MM.1S (cell line): Measurements from ENCODE around the gene GTF2H1.
A peak's percentile ranks its signal among the peaks of the same experiment; 100 is the strongest.

Experiments
- DNase-seq: peaks from one replicate; pipeline ENCODE4 v3.0.0-alpha.2; 2015
- H2AFZ ChIP-seq: fragments of 300-600 bp; sonication (generic); 2 replicates; pipeline ENCODE4 v1.6.0; 2016; ENCODE audit warnings: antibody characterized with exemption, low read length
- H3F3A ChIP-seq: fragments of 300-600 bp; sonication (generic); 2 replicates; pipeline ENCODE4 v1.6.1; 2016; ENCODE audit warnings: mild to moderate bottlenecking, antibody characterized with exemption, low read length, moderate library complexity, mixed read lengths; ENCODE audit not compliant: insufficient read depth
- H3K27ac ChIP-seq: fragments of 300-600 bp; sonication (generic); 2 replicates; pipeline ENCODE4 v1.5.1; 2016; ENCODE audit warnings: mild to moderate bottlenecking, low read length
- H3K27me3 ChIP-seq: fragments of 300-600 bp; sonication (generic); replicated peaks from 2 replicates; pipeline ENCODE4 v1.6.0; 2016; ENCODE audit warnings: low read length; ENCODE audit not compliant: insufficient read depth
- H3K36me3 ChIP-seq: fragments of 300-600 bp; sonication (generic); replicated peaks from 2 replicates; pipeline ENCODE4 v1.6.1; 2016; ENCODE audit warnings: mild to moderate bottlenecking, low read length, mixed read lengths; ENCODE audit not compliant: insufficient read depth
- H3K4me1 ChIP-seq: fragments of 300-600 bp; sonication (generic); 2 replicates; pipeline ENCODE4 v1.6.1; 2016; ENCODE audit warnings: low read length, mixed read lengths
- H3K4me2 ChIP-seq: fragments of 300-600 bp; sonication (generic); 2 replicates; pipeline ENCODE4 v1.6.0; 2016; ENCODE audit warnings: low read depth, low read length
- H3K4me3 ChIP-seq: fragments of 300-600 bp; sonication (generic); 2 replicates; pipeline ENCODE4 v1.5.1; 2016; ENCODE audit warnings: low read length, mixed read lengths
- H3K79me2 ChIP-seq: fragments of 300-600 bp; sonication (generic); 2 replicates; pipeline ENCODE4 v1.6.1; 2016; ENCODE audit warnings: mixed run types, low read length, mixed read lengths
- H3K9ac ChIP-seq: fragments of 300-600 bp; sonication (generic); 2 replicates; pipeline ENCODE4 v1.6.1; 2016; ENCODE audit warnings: low read length, mixed read lengths
- H3K9me2 ChIP-seq: fragments of 300-600 bp; sonication (generic); replicated peaks from 2 replicates; pipeline ENCODE4 v1.6.1; 2016; ENCODE audit warnings: mild to moderate bottlenecking, low read length, mixed read lengths; ENCODE audit not compliant: insufficient read depth
- H3K9me3 ChIP-seq: fragments of 300-600 bp; sonication (generic); replicated peaks from 2 replicates; pipeline ENCODE4 v1.6.1; 2016; ENCODE audit warnings: mild to moderate bottlenecking, low read length, mixed read lengths; ENCODE audit not compliant: insufficient read depth
- H4K20me1 ChIP-seq: fragments of 300-600 bp; sonication (generic); 2 replicates; pipeline ENCODE4 v1.6.1; 2016; ENCODE audit warnings: mild to moderate bottlenecking, low read length, moderate library complexity, mixed read lengths; ENCODE audit not compliant: insufficient read depth
- CTCF ChIP-seq: fragments of 300-600 bp; sonication (generic); IDR thresholded peaks from 2 replicates; pipeline ENCODE4 v1.5.1; 2016; ENCODE audit warnings: antibody characterized with exemption, low read length, mixed read lengths
- EZH2 ChIP-seq: fragments of 300-600 bp; sonication (generic); optimal IDR thresholded peaks from 2 replicates; pipeline ENCODE3; 2017; ENCODE audit warnings: low read depth, mild to moderate bottlenecking, antibody characterized with exemption, low read length, mixed read lengths
- EZH2phosphoT487 ChIP-seq: fragments of 300-600 bp; sonication (generic); IDR thresholded peaks from 2 replicates; pipeline ENCODE4 v1.6.1; 2018; ENCODE audit warnings: antibody characterized with exemption, low read length

Gene GTF2H1

DNA sequence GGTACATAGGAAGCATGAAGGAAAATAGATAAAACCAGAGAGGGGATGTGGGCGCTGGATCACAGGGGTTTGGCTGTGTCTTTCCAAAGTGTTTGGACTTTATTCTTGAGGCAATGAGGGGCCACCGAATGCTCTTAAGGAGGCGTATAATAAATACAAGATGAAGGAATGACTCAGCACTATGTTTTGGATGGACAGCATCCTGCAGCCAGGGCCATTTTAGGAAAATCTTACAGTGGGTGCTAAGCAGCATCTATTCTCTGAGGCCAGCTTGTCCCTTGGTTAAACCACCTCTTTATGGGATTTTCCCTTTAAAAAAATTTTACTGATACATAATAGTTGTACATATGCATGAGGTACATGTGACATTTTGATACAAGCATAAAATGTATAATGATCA, 67.7 kb downstream of the GTF2H1 start:
- Histone ChIP-seq H3K36me3 (no peaks in the 10 kb centered on the region), H3K9me3 (no peaks in the 10 kb centered on the region), H2AFZ (no peak overlapping the region), H3K4me1 (peaks cover 18% of the 10 kb centered on the region), H3K9ac (no peak overlapping the region), H3K27ac (no peak overlapping the region), H3K79me2 (peaks cover 15% of the 10 kb centered on the region), H3K27me3 (no peaks in the 10 kb centered on the region), H3K4me3 (no peak overlapping the region), H3K9me2 (no peaks in the 10 kb centered on the region), H3F3A (peaks cover 18% of the 10 kb centered on the region), H4K20me1 (no peaks in the 10 kb centered on the region), H3K4me2 (no peak overlapping the region)
- DNase-seq, result no peak
- TF ChIP-seq EZH2 (no peak), EZH2phosphoT487 (no peak), CTCF (no peak)

GRCh38 chr11:18392434-18393321, 70.3 kb downstream of the GTF2H1 start:
- peak; percentile 28 for DNase-seq
- peak overlapping the region; percentile 13; the same call in 1 of the 2 replicates for H3K4me2 ChIP-seq
- H3K9ac ChIP-seq, result no peak overlapping the region

GRCh38 chr11:18393581-18394274, 71.4 kb downstream of the GTF2H1 start:
- peaks cover 20% of the 10 kb centered on the region for H4K20me1 ChIP-seq
- no peak for DNase-seq
- H3K4me3 ChIP-seq, result peak overlapping the region; percentile 99; the same call in 1 of the 2 replicates
- peak overlapping the region; percentile 49; the same call in 1 of the 2 replicates for H3K4me2 ChIP-seq
- peaks cover 42% of the 10 kb centered on the region for H3F3A ChIP-seq
- peak overlapping the region; percentile 98 for H3K9ac ChIP-seq
- no peaks in the 10 kb centered on the region for H3K27me3 ChIP-seq
- H3K9me3 ChIP-seq, result no peaks in the 10 kb centered on the region
- peak overlapping the region; percentile 35; the same call in 1 of the 2 replicates for H3K27ac ChIP-seq
- H2AFZ ChIP-seq, result peak overlapping the region; percentile 61
- peaks cover 50% of the 10 kb centered on the region for H3K79me2 ChIP-seq
- H3K9me2 ChIP-seq, result no peaks in the 10 kb centered on the region
- peaks cover 16% of the 10 kb centered on the region; the same call in 1 of the 2 replicates for H3K36me3 ChIP-seq
- H3K4me1 ChIP-seq, result peaks cover 18% of the 10 kb centered on the region
- TF ChIP-seq CTCF (no peak), EZH2phosphoT487 (no peak)

More at GRCh38 chr11:18392434-18393321, 70.3 kb downstream of the GTF2H1 start:
- Histone ChIP-seq H3K4me1 (peaks cover 18% of the 10 kb centered on the region), H2AFZ (0 out of 2 replicates have a peak overlapping the region, but pooled peaks have one; percentile 11), H3K36me3 (peaks cover 10% of the 10 kb centered on the region; the same call in 1 of the 2 replicates), H3F3A (peaks cover 37% of the 10 kb centered on the region), H4K20me1 (peaks cover 14% of the 10 kb centered on the region), H3K27me3 (no peaks in the 10 kb centered on the region), H3K4me3 (no peak overlapping the region), H3K79me2 (peaks cover 40% of the 10 kb centered on the region), H3K9me2 (no peaks in the 10 kb centered on the region), H3K27ac (peak overlapping the region; percentile 18; the same call in 1 of the 2 replicates), H3K9me3 (no peaks in the 10 kb centered on the region)
- TF ChIP-seq CTCF (no peak), EZH2phosphoT487 (no peak), EZH2 (no peak)
